ENCODE data around the gene TMEM209.

- TF ChIP-seq, protein P1, sequence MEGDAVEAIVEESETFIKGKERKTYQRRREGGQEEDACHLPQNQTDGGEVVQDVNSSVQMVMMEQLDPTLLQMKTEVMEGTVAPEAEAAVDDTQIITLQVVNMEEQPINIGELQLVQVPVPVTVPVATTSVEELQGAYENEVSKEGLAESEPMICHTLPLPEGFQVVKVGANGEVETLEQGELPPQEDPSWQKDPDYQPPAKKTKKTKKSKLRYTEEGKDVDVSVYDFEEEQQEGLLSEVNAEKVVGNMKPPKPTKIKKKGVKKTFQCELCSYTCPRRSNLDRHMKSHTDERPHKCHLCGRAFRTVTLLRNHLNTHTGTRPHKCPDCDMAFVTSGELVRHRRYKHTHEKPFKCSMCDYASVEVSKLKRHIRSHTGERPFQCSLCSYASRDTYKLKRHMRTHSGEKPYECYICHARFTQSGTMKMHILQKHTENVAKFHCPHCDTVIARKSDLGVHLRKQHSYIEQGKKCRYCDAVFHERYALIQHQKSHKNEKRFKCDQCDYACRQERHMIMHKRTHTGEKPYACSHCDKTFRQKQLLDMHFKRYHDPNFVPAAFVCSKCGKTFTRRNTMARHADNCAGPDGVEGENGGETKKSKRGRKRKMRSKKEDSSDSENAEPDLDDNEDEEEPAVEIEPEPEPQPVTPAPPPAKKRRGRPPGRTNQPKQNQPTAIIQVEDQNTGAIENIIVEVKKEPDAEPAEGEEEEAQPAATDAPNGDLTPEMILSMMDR (IDR thresholded peaks at IDR 0.05; ENCODE audit: poor library complexity, severe bottlenecking) = no peak
- TF ChIP-seq EZH2 (IDR thresholded peaks at IDR 0.05; ENCODE audit: borderline replicate concordance, insufficient read depth, low read length, poor library complexity, severe bottlenecking) = no peak
- no peak for TF ChIP-seq TAF1 (IDR thresholded peaks at IDR 0.05; ENCODE audit: low read depth)
- TF ChIP-seq EP300 (conservative IDR thresholded peaks at IDR 0.05; ENCODE audit: poor library complexity, severe bottlenecking) = no peak
Observed at GRCh38 chr7:130129011-130129411, 76.2 kb downstream of the TMEM209 start.
